Adrenal gland (tissue), 12 donors: ENCODE data around the gene GPC5. TPM values are rescaled to one million over a fixed set of nuclear protein-coding genes. Genes with fewer than 3 reads are reported as not detected.

ENCODE experiments used
- DNase-seq, 7 donors: peaks; one replicate each; pipeline ENCODE4 v3.0.0-alpha.2; 2019 to 2020
- H3K27ac ChIP-seq, 5 donors: fragments of 200-600 bp; sonication (generic) in 4 of 5; 1 replicate in 3 of 5; 2 replicates in 2 of 5; pipeline versions ENCODE4 v1.5.1 to v1.8.0; 2016 to 2020; ENCODE audit warnings: mild to moderate bottlenecking in 1 of 5
- H3K27me3 ChIP-seq: fragments of 200-600 bp; 2 replicates; pipeline ENCODE4 v1.8.0; 2021
- H3K36me3 ChIP-seq, 2 donors: fragments of 200-600 bp; replicated peaks in 1 of 2; 1 replicate in 1 of 2; 2 replicates in 1 of 2; pipeline versions ENCODE4 v1.5.1 to v1.8.0; 2018 to 2022
- H3K4me1 ChIP-seq, 2 donors: fragments of 200-600 bp; replicated peaks in 1 of 2; 1 replicate in 1 of 2; 2 replicates in 1 of 2; pipeline versions ENCODE4 v1.5.1 to v1.8.0; 2018 to 2021
- H3K4me3 ChIP-seq, 4 donors: fragments of 200-600 bp; sonication (generic) in 3 of 4; one replicate each; pipeline ENCODE4 v1.5.1; 2016 to 2018
- H3K9me3 ChIP-seq, 3 donors: fragments of 200-600 bp; sonication (generic) in 1 of 3; replicated peaks in 1 of 3; 1 replicate in 2 of 3; 2 replicates in 1 of 3; pipeline versions ENCODE4 v1.5.1 to v1.8.0; 2016 to 2021
- CTCF ChIP-seq, 6 experiments: fragments of 450-650 bp in 4 of 6; fragments of 200-600 bp in 2 of 6; sonication (generic) in 1 of 6; IDR thresholded peaks; 1 replicate in 5 of 6; 2 replicates in 1 of 6; pipeline versions ENCODE4 v1.5.1 to v1.8.0; 2016 to 2021; ENCODE audit warnings: antibody characterized with exemption in 6 of 6, mild to moderate bottlenecking in 2 of 6, moderate library complexity in 1 of 6
- POLR2A ChIP-seq, 2 donors: fragments of 450-650 bp; IDR thresholded peaks; one replicate each; pipeline ENCODE4 v1.6.1; 2017; ENCODE audit warnings: antibody characterized with exemption in 2 of 2, mild to moderate bottlenecking in 2 of 2, moderate library complexity in 1 of 2
- WGBS, 4 donors: extraction: QIAGEN DNeasy Blood & Tissue Kit in 2 of 4; methylation state at CpG; one replicate each; pipeline versions ENCODE4 v1.1.5 to v1.1.7; 2013 to 2017; 5-methylcytosine and 5-hydroxymethylcytosine counted together
- intact Hi-C, 2 donors: fragments of 100-400 bp; cut with DNase I; formaldehyde crosslinking; loops; one replicate each; pipeline versions ENCODE4 v1.14.1 to v1.15.0; 2022 to 2023
- polyA plus RNA-seq, 3 donors: library from polyadenylated mRNA; stranded (reverse); fragments of 200-250 nt in 2 of 3; fragments of 350-450 nt in 1 of 3; fragmentation: Illumina TruSeq in 1 of 3; extraction: RNeasy Lipid Tissue Mini Kit (QIAGEN cat#74804) in 1 of 3; gene quantifications; one replicate each; pipeline ENCODE4 v1.2.3, GENCODE V29; 2013 to 2014
- total RNA-seq, 9 donors: library from RNA; depleted of rRNA in 4 of 9; stranded (reverse); fragments of >200 nt in 4 of 9; fragments of 120-200 nt in 1 of 9; fragmentation: NEBNext Ultra II Directional in 1 of 9; extraction: Animal tissue kit (Norgen Biotek cat#: 25700) in 1 of 9; gene quantifications; one replicate each; pipeline versions ENCODE4 v1.1.0 to v1.2.4, GENCODE V29; 2013 to 2023
- donor health status: healthy with polysubstance abuse.
- donor health status: Bipolar disorder and iron deficiency.
- donor health status: DM: yes; HTN: yes; CAD: no.
- donor health status: DM: no; HTN: no; CAD: no.
- donor health status: DM: no; HTN: no; CAD: no.
- donor health status: DM: yes; HTN: yes; CAD: no.

Gene GPC5
- total and polyA plus RNA-seq, 12 donors: 0.24 to 7.7 (median 2.1) TPM; not detected in 4

GRCh38 chr13:91355826-91356710 is 42.4 kb upstream of the GPC5 start:
- no peak overlapping the region for H3K27ac ChIP-seq
- no peak for DNase-seq
- 95 to 98% (median 97%) methylated on average over 6 of the region's 6 CpGs for WGBS, 4 donors
- no peaks in the 10 kb centered on the region for H3K9me3 ChIP-seq
- H3K4me3 ChIP-seq: no peak overlapping the region
- H3K4me1 ChIP-seq: peaks cover 0 to 7% of the 10 kb centered on the region in 2 donors
- intact Hi-C loops: no loop called here
- TF ChIP-seq POLR2A (IDR thresholded peaks at IDR 0.05) (no peak), CTCF (IDR thresholded peaks at IDR 0.05) (no peak)
- no peaks in the 10 kb centered on the region for H3K27me3 ChIP-seq
- H3K36me3 ChIP-seq: peaks cover 0 to 13% of the 10 kb centered on the region in 2 donors

GRCh38 chr13:91356919-91357612 is 41.4 kb upstream of the GPC5 start:
- Histone ChIP-seq H3K27me3 (no peaks in the 10 kb centered on the region), H3K27ac (no peak overlapping the region), H3K4me1 (peaks cover 0 to 7% of the 10 kb centered on the region in 2 donors), H3K36me3 (peaks cover 0 to 13% of the 10 kb centered on the region in 2 donors), H3K9me3 (no peaks in the 10 kb centered on the region), H3K4me3 (no peak overlapping the region)
- WGBS, 4 donors: 85 to 92% (median 88%) methylated on average over 6 of the region's 6 CpGs
- no peak for TF ChIP-seq POLR2A (IDR thresholded peaks at IDR 0.05)
- no peak for TF ChIP-seq CTCF (IDR thresholded peaks at IDR 0.05)
- intact Hi-C loops: no loop called here
- no peak for DNase-seq

GRCh38 chr13:91357613-91358386 is 40.6 kb upstream of the GPC5 start:
- no peak overlapping the region for H3K27ac ChIP-seq
- no peaks in the 10 kb centered on the region for H3K9me3 ChIP-seq
- DNase-seq: no peak
- 73 to 80% (median 78%) methylated on average over 7 of the region's 7 CpGs for WGBS, 4 donors
- peaks cover 0 to 7% of the 10 kb centered on the region in 2 donors for H3K4me1 ChIP-seq
- TF ChIP-seq CTCF (IDR thresholded peaks at IDR 0.05) (no peak), POLR2A (IDR thresholded peaks at IDR 0.05) (no peak)
- peaks cover 0 to 13% of the 10 kb centered on the region in 2 donors for H3K36me3 ChIP-seq
- no peak overlapping the region for H3K4me3 ChIP-seq
- intact Hi-C loops: no loop called here
- no peaks in the 10 kb centered on the region for H3K27me3 ChIP-seq

- Histone ChIP-seq H3K4me3 (no peak overlapping the region), H3K27ac (no peak overlapping the region), H3K9me3 (no peaks in the 10 kb centered on the region), H3K4me1 (peaks cover 0 to 5% of the 10 kb centered on the region in 2 donors), H3K27me3 (no peaks in the 10 kb centered on the region), H3K36me3 (peaks cover 0 to 13% of the 10 kb centered on the region in 2 donors)
- 70 to 81% (median 73%) methylated on average over 2 of the region's 2 CpGs for WGBS, 4 donors
- TF ChIP-seq CTCF (IDR thresholded peaks at IDR 0.05) (no peak), POLR2A (IDR thresholded peaks at IDR 0.05) (no peak)
- no peak for DNase-seq
- intact Hi-C loops: no loop called here
Observed at GRCh38 chr13:91358387-91358782, 40.0 kb upstream of the GPC5 start.
